SK-N-DZ (cell line): ENCODE data around the gene OR5B17. TPM values are rescaled to one million over a fixed set of nuclear protein-coding genes. Genes with fewer than 3 reads are reported as not detected.
"Not testable (repeated sequence)": the region's sequence is repeated elsewhere in the genome, so short reads cannot be mapped to it uniquely, and the experiment has no call there.

Source experiments
- DNase-seq: peaks from one replicate; pipeline ENCODE4 v3.0.0-alpha.2; 2015; ENCODE audit warnings: low spot score
- polyA plus RNA-seq, 2 experiments: library from polyadenylated mRNA; depleted of rRNA; stranded (reverse); fragments of >200 nt; gene quantifications; 2 replicates each; pipeline ENCODE4 v1.2.3, GENCODE V29; 2014

The OR5B17 gene
- not detected in 2 replicates for polyA plus RNA-seq (2014; cell fraction: cytosol; rRNA removed)
- not detected in 2 replicates for polyA plus RNA-seq (2014; cell fraction: nucleus; rRNA removed)

DNA sequence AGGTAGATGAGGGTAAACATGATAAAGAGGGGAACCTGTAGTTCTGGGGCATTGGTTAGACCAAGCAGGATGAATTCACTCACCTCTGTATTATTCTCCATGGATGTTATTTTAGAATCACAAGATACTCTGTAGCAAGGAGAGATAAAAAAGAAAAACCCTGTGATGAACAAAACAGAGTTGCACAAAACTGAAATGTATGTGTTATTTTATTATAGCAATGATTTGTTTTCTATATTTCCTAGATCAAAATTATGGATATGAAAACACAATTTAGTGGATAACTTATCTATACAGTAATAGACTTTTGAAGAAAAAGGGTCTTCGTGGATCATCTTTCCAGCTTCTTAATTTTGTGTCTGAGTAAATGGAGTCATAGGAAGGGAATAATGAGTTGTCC is at the start of gene OR5B17:
TSS of gene OR5B17 (minus strand) at position 101 of the 400 bp plus-strand sequence. CDS start at position 101, 0 bp downstream.
- DNase-seq: no peak

DNA sequence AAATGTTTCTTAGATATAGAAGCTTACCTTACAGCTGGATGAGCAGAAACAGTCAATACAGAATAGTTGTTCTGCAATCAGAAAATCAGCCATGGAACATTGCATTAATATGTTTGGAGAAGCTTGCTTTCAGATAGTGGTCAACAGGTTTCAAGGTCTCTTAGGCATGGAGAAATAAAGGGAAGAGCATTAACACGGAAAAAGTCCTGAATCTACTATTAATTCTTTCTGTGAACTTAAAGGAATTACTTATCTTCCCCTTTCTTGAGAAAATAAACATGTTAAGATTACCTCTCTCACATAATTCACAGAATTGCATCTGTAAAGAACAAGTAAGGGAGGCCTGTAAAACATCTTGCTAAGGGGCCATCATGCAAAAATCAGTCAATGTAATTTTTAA is 47.9 kb upstream of the OR5B17 start, which contains the start of gene OR5B3:
TSS of gene OR5B3 (minus strand) at position 101 of the 400 bp plus-strand sequence. CDS start 3,465 bp downstream, outside the sequence.
- no peak for DNase-seq

- not testable (repeated sequence) for DNase-seq
These were observed 40.8 kb upstream of the OR5B17 start for GRCh38 chr11:58399622-58400021.

- DNase-seq: no peak
These were observed 36.7 kb upstream of the OR5B17 start for GRCh38 chr11:58395581-58395980.

- DNase-seq: no peak
These were observed 35.3 kb upstream of the OR5B17 start for GRCh38 chr11:58394195-58394594.

DNA sequence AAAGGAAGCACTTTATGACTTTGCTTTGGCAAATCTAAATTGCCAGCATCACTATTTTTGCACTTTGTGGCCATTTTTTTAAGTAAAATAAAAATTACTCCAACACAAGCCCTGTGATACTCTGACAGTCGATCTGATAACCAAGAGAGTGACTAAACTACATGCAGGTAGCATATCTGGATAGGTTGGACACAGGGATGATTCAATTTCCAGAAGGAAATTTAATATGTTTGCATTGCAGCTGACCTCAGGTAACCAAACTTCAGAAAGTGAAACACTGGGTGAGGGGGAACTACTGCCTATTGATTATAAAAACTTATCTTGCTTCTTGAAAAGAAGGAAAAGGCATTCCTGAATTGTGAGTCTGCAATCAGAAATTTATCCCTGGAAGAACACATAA is 33.9 kb upstream of the OR5B17 start:
- DNase-seq: no peak

GRCh38 chr11:58391879-58392278 is 33.0 kb upstream of the OR5B17 start:
- no peak for DNase-seq

GRCh38 chr11:58390551-58391063 is 31.7 kb upstream of the OR5B17 start:
- DNase-seq: no peak

DNA sequence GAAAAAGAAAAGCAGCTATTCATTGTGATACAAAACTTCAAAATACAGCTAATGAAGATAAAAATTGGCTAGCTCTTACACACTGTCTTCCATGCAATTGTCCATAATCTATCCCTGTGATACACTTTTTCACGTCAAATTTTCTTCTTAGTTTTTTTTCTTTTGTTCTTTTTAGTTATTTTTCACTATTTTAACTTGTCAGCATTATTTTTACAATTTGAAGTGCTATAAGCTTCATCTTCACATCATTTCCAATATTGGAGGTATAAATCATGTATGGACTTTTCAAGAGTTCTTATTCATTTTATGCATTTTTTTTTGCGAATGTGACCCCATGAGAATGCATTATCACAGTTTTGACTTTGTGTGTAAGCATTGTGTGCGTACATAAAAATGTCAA is 4.1 kb downstream of the OR5B17 start:
- DNase-seq: no peak

DNA sequence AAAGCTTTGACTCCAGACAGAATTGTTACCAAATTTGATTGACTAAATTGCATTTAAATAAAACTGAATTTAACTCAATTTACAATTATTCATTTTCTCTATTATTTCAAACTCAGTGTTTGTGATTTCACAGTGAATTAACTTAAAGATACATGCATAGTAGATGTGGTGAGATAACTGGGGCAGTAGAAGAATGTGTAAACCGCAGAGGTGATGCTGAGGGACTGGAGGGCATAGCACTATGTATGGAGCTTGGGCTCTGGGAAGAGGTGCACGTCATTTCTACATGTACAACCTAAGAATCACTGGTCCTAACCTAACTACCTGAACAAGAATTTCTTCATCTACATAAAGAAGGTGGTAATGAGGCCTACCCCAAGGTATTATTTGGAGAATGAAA is 13.7 kb downstream of the OR5B17 start:
- no peak for DNase-seq

- no peak for DNase-seq
These were observed 24.2 kb downstream of the OR5B17 start for GRCh38 chr11:58334708-58335107.

- DNase-seq: no peak
These were observed 28.0 kb downstream of the OR5B17 start for GRCh38 chr11:58330861-58331260.

GRCh38 chr11:58318532-58318931 is 40.3 kb downstream of the OR5B17 start:
- no peak for DNase-seq

DNA sequence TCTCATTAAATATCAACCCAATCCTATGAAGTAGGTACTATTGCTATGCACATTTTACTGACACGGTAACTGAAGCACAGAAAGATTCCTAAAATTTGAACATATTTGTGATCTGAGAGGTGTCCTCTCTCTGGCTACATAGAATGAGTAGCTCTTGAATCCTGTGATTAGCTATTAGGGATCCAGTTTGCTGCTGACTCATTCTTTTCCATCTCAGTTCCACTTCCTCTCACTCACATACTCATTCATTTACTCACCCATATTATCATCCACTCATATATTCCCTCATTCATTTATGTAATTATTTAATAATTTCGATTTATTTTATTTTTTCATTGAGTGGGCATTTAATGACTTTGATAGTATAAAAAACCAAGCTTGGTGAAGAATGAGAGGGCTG is 42.7 kb downstream of the OR5B17 start:
- DNase-seq: no peak
